Body of pancreas (tissue), 4 donors: Measurements from ENCODE around the gene SLC4A5. TPM values are rescaled to one million over a fixed set of nuclear protein-coding genes. Genes with fewer than 3 reads are reported as not detected.

ENCODE experiments used
- ATAC-seq: fragments of 150-250 bp; one replicate; pipeline ENCODE4 v1.9.1; 2016
- DNase-seq, 4 donors: peaks; one replicate each; pipeline ENCODE4 v3.0.0-alpha.2; 2019
- H3K27ac ChIP-seq, 4 donors: fragments of 200-600 bp; sonication (generic); 1 replicate in 3 of 4; 2 replicates in 1 of 4; pipeline versions ENCODE4 v1.5.1 to v1.6.1; 2016 to 2019; ENCODE audit warnings: mild to moderate bottlenecking in 1 of 4, mixed read lengths in 1 of 4, moderate library complexity in 1 of 4
- H3K27me3 ChIP-seq, 2 donors: fragments of 200-600 bp; sonication (generic); one replicate each; pipeline ENCODE4 v1.6.0; 2016; ENCODE audit warnings: mild to moderate bottlenecking in 1 of 2
- H3K36me3 ChIP-seq, 2 donors: fragments of 200-600 bp; sonication (generic); replicated peaks in 1 of 2; 2 replicates each; pipeline ENCODE4 v1.5.1; 2016; ENCODE audit warnings: low read depth in 2 of 2; ENCODE audit not compliant: insufficient read depth in 1 of 2
- H3K4me1 ChIP-seq: fragments of 200-600 bp; sonication (generic); one replicate; pipeline ENCODE4 v1.6.0; 2016
- H3K4me3 ChIP-seq, 2 donors: fragments of 200-600 bp; sonication (generic); 1 replicate in 1 of 2; 2 replicates in 1 of 2; pipeline ENCODE4 v1.5.1; 2016 to 2019
- H3K9me3 ChIP-seq, 3 donors: fragments of 200-600 bp; sonication (generic); 1 replicate in 2 of 3; 2 replicates in 1 of 3; pipeline ENCODE4 v1.5.1; 2016
- CTCF ChIP-seq, 7 experiments: fragments of 450-650 bp in 4 of 7; fragments of 200-600 bp in 3 of 7; sonication (generic) in 3 of 7; IDR thresholded peaks; one replicate each; pipeline ENCODE4 v1.5.1; 2016 to 2019; ENCODE audit warnings: antibody characterized with exemption in 7 of 7
- POLR2A ChIP-seq, 3 donors: fragments of 450-650 bp; IDR thresholded peaks; one replicate each; pipeline ENCODE4 v1.6.1; 2016; ENCODE audit warnings: antibody characterized with exemption in 3 of 3, mild to moderate bottlenecking in 2 of 3
- WGBS, 2 donors: methylation state at CpG; one replicate each; pipeline ENCODE4 v1.1.5; 2017; 5-methylcytosine and 5-hydroxymethylcytosine counted together
- intact Hi-C: fragments of 100-400 bp; cut with DNase I; formaldehyde crosslinking; loops from one replicate; pipeline ENCODE4 v1.15.1; 2023
- total RNA-seq, 2 donors: library from RNA; depleted of rRNA; stranded (reverse); fragments of >200 nt; gene quantifications; one replicate each; pipeline ENCODE4 v1.1.0, GENCODE V29; 2016

Gene SLC4A5
- total RNA-seq, 2 donors from 2014 or later: 2.3 to 8.3 TPM

GRCh38 chr2:74281141-74281975 is 61.9 kb downstream of the SLC4A5 start:
- intact Hi-C loops: no loop called here
- DNase-seq (no peak), ATAC-seq (no peak)
- H3K27me3 ChIP-seq: no peaks in the 10 kb centered on the region
- H3K27ac ChIP-seq: no peak overlapping the region
- no peak for TF ChIP-seq CTCF (IDR thresholded peaks at IDR 0.05)
- no peak for TF ChIP-seq POLR2A (IDR thresholded peaks at IDR 0.05)
- no peaks in the 10 kb centered on the region for H3K36me3 ChIP-seq
- no peak overlapping the region for H3K4me3 ChIP-seq
- no peaks in the 10 kb centered on the region for H3K9me3 ChIP-seq
- H3K4me1 ChIP-seq: no peaks in the 10 kb centered on the region
- WGBS, 2 donors: 73 to 76% methylated on average over 9 to 10 of the region's 10 CpGs

GRCh38 chr2:74278694-74279093 is 64.5 kb downstream of the SLC4A5 start:
- Histone ChIP-seq H3K9me3 (no peaks in the 10 kb centered on the region), H3K27ac (no peak overlapping the region), H3K36me3 (no peaks in the 10 kb centered on the region), H3K4me1 (no peaks in the 10 kb centered on the region), H3K4me3 (no peak overlapping the region), H3K27me3 (no peaks in the 10 kb centered on the region)
- ATAC-seq (no peak), DNase-seq (no peak)
- 75 to 85% methylated on average over 4 of the region's 4 CpGs for WGBS, 2 donors
- intact Hi-C loops: no loop called here
- TF ChIP-seq CTCF (IDR thresholded peaks at IDR 0.05): no peak
- no peak for TF ChIP-seq POLR2A (IDR thresholded peaks at IDR 0.05)

GRCh38 chr2:74278176-74278575 is 65.0 kb downstream of the SLC4A5 start:
- intact Hi-C loops: no loop called here
- no peaks in the 10 kb centered on the region for H3K4me1 ChIP-seq
- H3K9me3 ChIP-seq: no peaks in the 10 kb centered on the region
- 65 to 67% methylated on average over 2 of the region's 2 CpGs for WGBS, 2 donors
- TF ChIP-seq CTCF (IDR thresholded peaks at IDR 0.05) (no peak), POLR2A (IDR thresholded peaks at IDR 0.05) (no peak)
- ATAC-seq (no peak), DNase-seq (no peak)
- H3K27me3 ChIP-seq: no peaks in the 10 kb centered on the region
- no peak overlapping the region for H3K4me3 ChIP-seq
- no peak overlapping the region for H3K27ac ChIP-seq
- no peaks in the 10 kb centered on the region for H3K36me3 ChIP-seq

GRCh38 chr2:74275228-74275627 is 68.0 kb downstream of the SLC4A5 start:
- H3K27me3 ChIP-seq: no peaks in the 10 kb centered on the region
- intact Hi-C loops: no loop called here
- ATAC-seq (no peak), DNase-seq (no peak)
- H3K27ac ChIP-seq: no peak overlapping the region
- H3K4me1 ChIP-seq: no peaks in the 10 kb centered on the region
- H3K36me3 ChIP-seq: no peaks in the 10 kb centered on the region
- WGBS, 2 donors: 80 to 92% methylated on average over 1 of the region's 1 CpG
- no peaks in the 10 kb centered on the region for H3K9me3 ChIP-seq
- TF ChIP-seq POLR2A (IDR thresholded peaks at IDR 0.05): no peak
- no peak for TF ChIP-seq CTCF (IDR thresholded peaks at IDR 0.05)
- H3K4me3 ChIP-seq: no peak overlapping the region

- ATAC-seq (no peak), DNase-seq (no peak)
- intact Hi-C loops: no loop called here
- no peaks in the 10 kb centered on the region for H3K4me1 ChIP-seq
- no peak for TF ChIP-seq POLR2A (IDR thresholded peaks at IDR 0.05)
- no peak for TF ChIP-seq CTCF (IDR thresholded peaks at IDR 0.05)
- H3K4me3 ChIP-seq: no peak overlapping the region
- H3K36me3 ChIP-seq: no peaks in the 10 kb centered on the region
- H3K27me3 ChIP-seq: no peaks in the 10 kb centered on the region
- 83 to 89% methylated on average over 1 of the region's 1 CpG for WGBS, 2 donors
- H3K27ac ChIP-seq: no peak overlapping the region
- H3K9me3 ChIP-seq: no peaks in the 10 kb centered on the region
Observed at GRCh38 chr2:74269667-74270066, 73.5 kb downstream of the SLC4A5 start.
